GM12878 (cell line): ENCODE measurements around the gene MRPL49. TPM values are rescaled to one million over a fixed set of nuclear protein-coding genes. Genes with fewer than 3 reads are reported as not detected.

Experiments used
- BHLHE40 ChIP-seq, 2 experiments: fragments of 450-650 bp in 1 of 2; IDR thresholded peaks; 2 replicates each; pipeline ENCODE4 v1.6.1; 2011 to 2017; ENCODE audit warnings: low read depth in 2 of 2, borderline replicate concordance in 1 of 2, improper control_type of control experiment in 1 of 2, low read length in 1 of 2, mild to moderate bottlenecking in 1 of 2
- E2F8 ChIP-seq: fragments of 450-650 bp; IDR thresholded peaks from 2 replicates; pipeline ENCODE4 v1.6.1; 2018; ENCODE audit warnings: mild to moderate bottlenecking, low read depth, moderate library complexity; ENCODE audit not compliant: partially characterized antibody
- IRF5 ChIP-seq: fragments of 450-650 bp; IDR thresholded peaks from 2 replicates; pipeline ENCODE4 v1.6.1; 2017; ENCODE audit warnings: borderline replicate concordance
- MEF2B ChIP-seq: fragments of 450-650 bp; IDR thresholded peaks from 2 replicates; pipeline ENCODE4 v1.6.1; 2018; ENCODE audit warnings: mild to moderate bottlenecking, moderate library complexity; ENCODE audit not compliant: partially characterized antibody, poor library complexity, severe bottlenecking
- RBBP5 ChIP-seq: fragments of 200-600 bp; sonication (generic); conservative IDR thresholded peaks from 2 replicates; pipeline ENCODE4 v1.6.1; 2016
- RCOR1 ChIP-seq: conservative IDR thresholded peaks from 2 replicates; pipeline ENCODE4 v1.6.1; 2012; ENCODE audit warnings: low read depth, low read length, improper control_type of control experiment
- SUZ12 ChIP-seq: fragments of 200-600 bp; sonication (generic); IDR thresholded peaks from one replicate; pipeline ENCODE4 v1.6.1; 2018; ENCODE audit warnings: antibody characterized with exemption, mild to moderate bottlenecking; ENCODE audit not compliant: unreplicated experiment
- TARDBP ChIP-seq: IDR thresholded peaks from 2 replicates; pipeline ENCODE4 v1.6.1; 2016; ENCODE audit warnings: borderline replicate concordance
- ZNF207 ChIP-seq: fragments of 450-650 bp; IDR thresholded peaks from 2 replicates; pipeline ENCODE4 v1.6.1; 2014; ENCODE audit warnings: antibody characterized with exemption, mild to moderate bottlenecking, borderline replicate concordance
- ZNF622 ChIP-seq: fragments of 450-650 bp; IDR thresholded peaks from 2 replicates; pipeline ENCODE4 v1.6.1; 2017; ENCODE audit warnings: mild to moderate bottlenecking, inconsistent platforms
- ZSCAN29 ChIP-seq: fragments of 450-650 bp; IDR thresholded peaks from 2 replicates; pipeline ENCODE4 v1.6.1; 2017; ENCODE audit warnings: mild to moderate bottlenecking, moderate library complexity
- polyA plus RNA-seq, 11 experiments: library from polyadenylated mRNA; depleted of rRNA in 4 of 11; unstranded in 6 of 11; stranded (reverse) in 5 of 11; fragments of >200 nt; fragmentation: Nextera tagmentation in 4 of 11; fragmentation: Illumina TruSeq in 1 of 11; extraction: Ambion mirVana in 4 of 11; extraction: Trizol in 1 of 11; gene quantifications; 1 replicate in 1 of 11; 2 replicates in 10 of 11; pipeline versions ENCODE4 v1.2.1 to v1.2.3, GENCODE V29; 2011 to 2016; ENCODE audit warnings: inconsistent platforms in 2 of 11, missing spikeins in 2 of 11, low read depth in 1 of 11
- total RNA-seq, 4 experiments: library from RNA; depleted of rRNA in 3 of 4; stranded (reverse); fragments of >200 nt in 3 of 4; fragmentation: Illumina TruSeq in 1 of 4; extraction: Trizol in 1 of 4; gene quantifications; 2 replicates each; pipeline versions ENCODE4 v1.2.1 to v1.2.3, GENCODE V29; 2013 to 2021
- TF ChIP-seq, protein P1 (sequence below): IDR thresholded peaks from 2 replicates; pipeline ENCODE4 v1.6.1; 2012; ENCODE audit warnings: mild to moderate bottlenecking, low read depth, low read length
- TF ChIP-seq, protein P2 (sequence below): fragments of 450-650 bp; conservative IDR thresholded peaks from 2 replicates; pipeline ENCODE4 v1.6.1; 2017; ENCODE audit warnings: mild to moderate bottlenecking, moderate library complexity
- TF ChIP-seq, protein P3 (sequence below): fragments of 450-650 bp; IDR thresholded peaks from 2 replicates; pipeline ENCODE4 v1.6.1; 2017; ENCODE audit warnings: mild to moderate bottlenecking, moderate library complexity

MRPL49 gene
- total and polyA plus RNA-seq, 10 of the 15 experiments (the other 5 are each of a cell fraction or from before 2014, with no cell fraction given), result 42.0 to 116 (median 71.7) TPM

DNA sequence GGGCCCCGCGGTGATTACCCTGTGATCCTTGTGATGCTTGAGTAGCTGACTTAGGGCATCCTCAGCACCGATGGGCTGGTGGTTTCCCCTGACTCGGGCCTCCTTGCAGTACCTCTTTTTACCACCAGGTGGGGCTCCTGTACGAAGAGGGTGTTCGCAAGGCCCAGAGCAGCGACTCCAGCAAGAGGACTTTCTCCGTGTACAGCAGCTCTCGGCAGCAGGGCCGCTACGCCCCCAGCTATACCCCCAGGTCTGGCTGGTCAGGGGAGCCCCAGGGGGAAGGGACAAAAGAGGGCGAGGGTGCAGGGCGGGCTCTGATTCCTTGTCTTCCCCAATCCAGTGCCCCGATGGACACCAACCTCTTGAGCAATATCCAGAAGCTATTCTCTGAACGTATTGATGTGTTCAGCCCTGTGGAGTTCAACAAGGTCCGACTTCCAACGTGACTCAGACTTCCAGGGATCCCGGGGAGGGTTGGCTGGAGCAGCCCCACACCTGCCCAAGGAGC is 11.7 kb upstream of the MRPL49 start (continued):
- TF ChIP-seq, protein P1, sequence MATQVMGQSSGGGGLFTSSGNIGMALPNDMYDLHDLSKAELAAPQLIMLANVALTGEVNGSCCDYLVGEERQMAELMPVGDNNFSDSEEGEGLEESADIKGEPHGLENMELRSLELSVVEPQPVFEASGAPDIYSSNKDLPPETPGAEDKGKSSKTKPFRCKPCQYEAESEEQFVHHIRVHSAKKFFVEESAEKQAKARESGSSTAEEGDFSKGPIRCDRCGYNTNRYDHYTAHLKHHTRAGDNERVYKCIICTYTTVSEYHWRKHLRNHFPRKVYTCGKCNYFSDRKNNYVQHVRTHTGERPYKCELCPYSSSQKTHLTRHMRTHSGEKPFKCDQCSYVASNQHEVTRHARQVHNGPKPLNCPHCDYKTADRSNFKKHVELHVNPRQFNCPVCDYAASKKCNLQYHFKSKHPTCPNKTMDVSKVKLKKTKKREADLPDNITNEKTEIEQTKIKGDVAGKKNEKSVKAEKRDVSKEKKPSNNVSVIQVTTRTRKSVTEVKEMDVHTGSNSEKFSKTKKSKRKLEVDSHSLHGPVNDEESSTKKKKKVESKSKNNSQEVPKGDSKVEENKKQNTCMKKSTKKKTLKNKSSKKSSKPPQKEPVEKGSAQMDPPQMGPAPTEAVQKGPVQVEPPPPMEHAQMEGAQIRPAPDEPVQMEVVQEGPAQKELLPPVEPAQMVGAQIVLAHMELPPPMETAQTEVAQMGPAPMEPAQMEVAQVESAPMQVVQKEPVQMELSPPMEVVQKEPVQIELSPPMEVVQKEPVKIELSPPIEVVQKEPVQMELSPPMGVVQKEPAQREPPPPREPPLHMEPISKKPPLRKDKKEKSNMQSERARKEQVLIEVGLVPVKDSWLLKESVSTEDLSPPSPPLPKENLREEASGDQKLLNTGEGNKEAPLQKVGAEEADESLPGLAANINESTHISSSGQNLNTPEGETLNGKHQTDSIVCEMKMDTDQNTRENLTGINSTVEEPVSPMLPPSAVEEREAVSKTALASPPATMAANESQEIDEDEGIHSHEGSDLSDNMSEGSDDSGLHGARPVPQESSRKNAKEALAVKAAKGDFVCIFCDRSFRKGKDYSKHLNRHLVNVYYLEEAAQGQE, result no peak
- TF ChIP-seq RCOR1, result no peak
- no peak for TF ChIP-seq MEF2B
- no peak for TF ChIP-seq E2F8
- no peak for TF ChIP-seq RBBP5
- TF ChIP-seq BHLHE40 (IDR thresholded peaks at IDR 0.05; ENCODE audit: borderline replicate concordance in 1 of 2, low read depth in 2 of 2, low read length in 1 of 2), result peak in 1 of 2 experiments; percentile 56; a peak in 1 of 4 replicates
- no peak for TF ChIP-seq ZNF207
- TF ChIP-seq IRF5, result no peak
- peak; percentile 52; the same call in 1 of the 2 replicates for TF ChIP-seq TARDBP
- no peak for TF ChIP-seq ZNF622
- TF ChIP-seq, protein P2, sequence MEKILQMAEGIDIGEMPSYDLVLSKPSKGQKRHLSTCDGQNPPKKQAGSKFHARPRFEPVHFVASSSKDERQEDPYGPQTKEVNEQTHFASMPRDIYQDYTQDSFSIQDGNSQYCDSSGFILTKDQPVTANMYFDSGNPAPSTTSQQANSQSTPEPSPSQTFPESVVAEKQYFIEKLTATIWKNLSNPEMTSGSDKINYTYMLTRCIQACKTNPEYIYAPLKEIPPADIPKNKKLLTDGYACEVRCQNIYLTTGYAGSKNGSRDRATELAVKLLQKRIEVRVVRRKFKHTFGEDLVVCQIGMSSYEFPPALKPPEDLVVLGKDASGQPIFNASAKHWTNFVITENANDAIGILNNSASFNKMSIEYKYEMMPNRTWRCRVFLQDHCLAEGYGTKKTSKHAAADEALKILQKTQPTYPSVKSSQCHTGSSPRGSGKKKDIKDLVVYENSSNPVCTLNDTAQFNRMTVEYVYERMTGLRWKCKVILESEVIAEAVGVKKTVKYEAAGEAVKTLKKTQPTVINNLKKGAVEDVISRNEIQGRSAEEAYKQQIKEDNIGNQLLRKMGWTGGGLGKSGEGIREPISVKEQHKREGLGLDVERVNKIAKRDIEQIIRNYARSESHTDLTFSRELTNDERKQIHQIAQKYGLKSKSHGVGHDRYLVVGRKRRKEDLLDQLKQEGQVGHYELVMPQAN, result no peak
- TF ChIP-seq ZSCAN29, result no peak
- TF ChIP-seq SUZ12, result no peak
- TF ChIP-seq, protein P3, sequence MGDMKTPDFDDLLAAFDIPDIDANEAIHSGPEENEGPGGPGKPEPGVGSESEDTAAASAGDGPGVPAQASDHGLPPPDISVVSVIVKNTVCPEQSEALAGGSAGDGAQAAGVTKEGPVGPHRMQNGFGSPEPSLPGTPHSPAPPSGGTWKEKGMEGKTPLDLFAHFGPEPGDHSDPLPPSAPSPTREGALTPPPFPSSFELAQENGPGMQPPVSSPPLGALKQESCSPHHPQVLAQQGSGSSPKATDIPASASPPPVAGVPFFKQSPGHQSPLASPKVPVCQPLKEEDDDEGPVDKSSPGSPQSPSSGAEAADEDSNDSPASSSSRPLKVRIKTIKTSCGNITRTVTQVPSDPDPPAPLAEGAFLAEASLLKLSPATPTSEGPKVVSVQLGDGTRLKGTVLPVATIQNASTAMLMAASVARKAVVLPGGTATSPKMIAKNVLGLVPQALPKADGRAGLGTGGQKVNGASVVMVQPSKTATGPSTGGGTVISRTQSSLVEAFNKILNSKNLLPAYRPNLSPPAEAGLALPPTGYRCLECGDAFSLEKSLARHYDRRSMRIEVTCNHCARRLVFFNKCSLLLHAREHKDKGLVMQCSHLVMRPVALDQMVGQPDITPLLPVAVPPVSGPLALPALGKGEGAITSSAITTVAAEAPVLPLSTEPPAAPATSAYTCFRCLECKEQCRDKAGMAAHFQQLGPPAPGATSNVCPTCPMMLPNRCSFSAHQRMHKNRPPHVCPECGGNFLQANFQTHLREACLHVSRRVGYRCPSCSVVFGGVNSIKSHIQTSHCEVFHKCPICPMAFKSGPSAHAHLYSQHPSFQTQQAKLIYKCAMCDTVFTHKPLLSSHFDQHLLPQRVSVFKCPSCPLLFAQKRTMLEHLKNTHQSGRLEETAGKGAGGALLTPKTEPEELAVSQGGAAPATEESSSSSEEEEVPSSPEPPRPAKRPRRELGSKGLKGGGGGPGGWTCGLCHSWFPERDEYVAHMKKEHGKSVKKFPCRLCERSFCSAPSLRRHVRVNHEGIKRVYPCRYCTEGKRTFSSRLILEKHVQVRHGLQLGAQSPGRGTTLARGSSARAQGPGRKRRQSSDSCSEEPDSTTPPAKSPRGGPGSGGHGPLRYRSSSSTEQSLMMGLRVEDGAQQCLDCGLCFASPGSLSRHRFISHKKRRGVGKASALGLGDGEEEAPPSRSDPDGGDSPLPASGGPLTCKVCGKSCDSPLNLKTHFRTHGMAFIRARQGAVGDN, result no peak
